Esophagus squamous epithelium (tissue), 4 donors: ENCODE results near the gene CD34.

ENCODE experiments used
- POLR2A ChIP-seq, 4 donors: fragments of 450-650 bp; IDR thresholded peaks; one replicate each; pipeline ENCODE4 v1.6.1; 2017; ENCODE audit warnings: antibody characterized with exemption in 4 of 4, mild to moderate bottlenecking in 4 of 4, moderate library complexity in 3 of 4
- TF ChIP-seq, protein P1 (sequence below), 6 experiments: fragments of 450-650 bp in 4 of 6; fragments of 200-600 bp in 2 of 6; sonication (generic) in 2 of 6; IDR thresholded peaks; one replicate each; pipeline ENCODE4 v1.5.1; 2016 to 2019; ENCODE audit warnings: antibody characterized with exemption in 6 of 6, mild to moderate bottlenecking in 4 of 6, moderate library complexity in 4 of 6

- TF ChIP-seq, protein P1, sequence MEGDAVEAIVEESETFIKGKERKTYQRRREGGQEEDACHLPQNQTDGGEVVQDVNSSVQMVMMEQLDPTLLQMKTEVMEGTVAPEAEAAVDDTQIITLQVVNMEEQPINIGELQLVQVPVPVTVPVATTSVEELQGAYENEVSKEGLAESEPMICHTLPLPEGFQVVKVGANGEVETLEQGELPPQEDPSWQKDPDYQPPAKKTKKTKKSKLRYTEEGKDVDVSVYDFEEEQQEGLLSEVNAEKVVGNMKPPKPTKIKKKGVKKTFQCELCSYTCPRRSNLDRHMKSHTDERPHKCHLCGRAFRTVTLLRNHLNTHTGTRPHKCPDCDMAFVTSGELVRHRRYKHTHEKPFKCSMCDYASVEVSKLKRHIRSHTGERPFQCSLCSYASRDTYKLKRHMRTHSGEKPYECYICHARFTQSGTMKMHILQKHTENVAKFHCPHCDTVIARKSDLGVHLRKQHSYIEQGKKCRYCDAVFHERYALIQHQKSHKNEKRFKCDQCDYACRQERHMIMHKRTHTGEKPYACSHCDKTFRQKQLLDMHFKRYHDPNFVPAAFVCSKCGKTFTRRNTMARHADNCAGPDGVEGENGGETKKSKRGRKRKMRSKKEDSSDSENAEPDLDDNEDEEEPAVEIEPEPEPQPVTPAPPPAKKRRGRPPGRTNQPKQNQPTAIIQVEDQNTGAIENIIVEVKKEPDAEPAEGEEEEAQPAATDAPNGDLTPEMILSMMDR (IDR thresholded peaks at IDR 0.05): no peak
- no peak for TF ChIP-seq POLR2A (IDR thresholded peaks at IDR 0.05)
Observed at GRCh38 chr1:207896547-207896946, 14.4 kb downstream of the CD34 start.
